Cardiac muscle cell (in vitro differentiated cells and primary cell): ENCODE results near the gene KATNA1. TPM values are rescaled to one million over a fixed set of nuclear protein-coding genes. Genes with fewer than 3 reads are reported as not detected.

ENCODE experiments used
- DNase-seq, 2 donors: peaks; one replicate each; pipeline versions ENCODE4 v3.0.0 to v3.0.0-alpha.2; 2010 to 2017; ENCODE audit warnings: low read depth in 1 of 2, low spot score in 1 of 2
- H3K27ac ChIP-seq: fragments of 200-600 bp; sonication (generic); 2 replicates; pipeline ENCODE4 v1.5.1; 2016
- H3K27me3 ChIP-seq: fragments of 200-600 bp; sonication (generic); 2 replicates; pipeline ENCODE4 v1.6.0; 2016; ENCODE audit warnings: control low read depth
- H3K36me3 ChIP-seq: fragments of 200-600 bp; sonication (generic); 2 replicates; pipeline ENCODE4 v1.5.1; 2016; ENCODE audit warnings: control low read depth
- H3K4me1 ChIP-seq: fragments of 200-600 bp; sonication (generic); 2 replicates; pipeline ENCODE4 v1.8.1; 2017; ENCODE audit warnings: low read depth, mild to moderate bottlenecking, mixed run types
- H3K4me3 ChIP-seq: fragments of 200-600 bp; sonication (generic); 2 replicates; pipeline ENCODE4 v1.5.1; 2016; ENCODE audit warnings: mild to moderate bottlenecking
- H3K9me3 ChIP-seq: fragments of 200-600 bp; sonication (generic); 2 replicates; pipeline ENCODE4 v1.5.1; 2017; ENCODE audit warnings: low read depth, mild to moderate bottlenecking, control low read depth
- CTCF ChIP-seq: IDR thresholded peaks from 2 replicates; pipeline ENCODE4 v1.5.1; 2012; ENCODE audit warnings: low read depth, mild to moderate bottlenecking, low read length
- polyA plus RNA-seq: library from polyadenylated mRNA; unstranded; fragments of >200 nt; fragmentation: Nextera tagmentation; extraction: Ambion mirVana; gene quantifications from 2 replicates; pipeline ENCODE4 v1.2.1, GENCODE V29; 2016
- total RNA-seq: library from RNA; depleted of rRNA; stranded (reverse); fragments of >200 nt; gene quantifications from 2 replicates; pipeline ENCODE4 v1.2.3, GENCODE V29; 2016

The KATNA1 gene
- total and polyA plus RNA-seq, 2 experiments from 2014 or later, result 16.1 to 22.5 TPM

GRCh38 chr6:149586149-149586548, 62.4 kb downstream of the KATNA1 start:
- Histone ChIP-seq H3K27me3 (no peaks in the 10 kb centered on the region), H3K9me3 (no peaks in the 10 kb centered on the region), H3K4me3 (no peak overlapping the region), H3K27ac (no peak overlapping the region), H3K36me3 (peaks cover 46% of the 10 kb centered on the region), H3K4me1 (no peaks in the 10 kb centered on the region)
- no peak for DNase-seq
- TF ChIP-seq CTCF, result no peak

- no peaks in the 10 kb centered on the region for H3K9me3 ChIP-seq
- peaks cover 36% of the 10 kb centered on the region for H3K36me3 ChIP-seq
- H3K27ac ChIP-seq, result no peak overlapping the region
- H3K4me3 ChIP-seq, result no peak overlapping the region
- no peaks in the 10 kb centered on the region for H3K4me1 ChIP-seq
- no peaks in the 10 kb centered on the region for H3K27me3 ChIP-seq
- no peak for TF ChIP-seq CTCF
- DNase-seq, result no peak
Measured at GRCh38 chr6:149581349-149581748, 67.2 kb downstream of the KATNA1 start.

- H3K27ac ChIP-seq, result no peak overlapping the region
- peaks cover 35% of the 10 kb centered on the region for H3K36me3 ChIP-seq
- H3K4me1 ChIP-seq, result no peaks in the 10 kb centered on the region
- no peaks in the 10 kb centered on the region for H3K27me3 ChIP-seq
- H3K4me3 ChIP-seq, result no peak overlapping the region
- TF ChIP-seq CTCF, result no peak
- DNase-seq, result no peak
- no peaks in the 10 kb centered on the region for H3K9me3 ChIP-seq
Measured at GRCh38 chr6:149580880-149581279, 67.6 kb downstream of the KATNA1 start.

GRCh38 chr6:149567945-149568585, 80.4 kb downstream of the KATNA1 start:
- Histone ChIP-seq H3K4me3 (no peak overlapping the region), H3K27me3 (peaks cover 15% of the 10 kb centered on the region), H3K27ac (no peak overlapping the region), H3K9me3 (no peaks in the 10 kb centered on the region), H3K36me3 (no peaks in the 10 kb centered on the region), H3K4me1 (peaks cover 4% of the 10 kb centered on the region)
- no peak for DNase-seq
- TF ChIP-seq CTCF, result no peak

GRCh38 chr6:149567194-149567586, 81.3 kb downstream of the KATNA1 start:
- Histone ChIP-seq H3K4me3 (peak overlapping the region; percentile 86), H3K27me3 (peaks cover 19% of the 10 kb centered on the region), H3K4me1 (peaks cover 4% of the 10 kb centered on the region), H3K36me3 (no peaks in the 10 kb centered on the region), H3K9me3 (no peaks in the 10 kb centered on the region), H3K27ac (no peak overlapping the region)
- no peak for TF ChIP-seq CTCF
- no peak for DNase-seq
